Measurements from ENCODE around the gene TARM1. TPM values are rescaled to one million over a fixed set of nuclear protein-coding genes. Genes with fewer than 3 reads are reported as not detected.

The TARM1 gene
- total RNA-seq, 2 donors from 2014 or later: not detected

- no peaks in the 10 kb centered on the region for H3K9me3 ChIP-seq
- no peak for TF ChIP-seq CTCF (IDR thresholded peaks at IDR 0.05)
- H3K4me1 ChIP-seq (ENCODE audit: control insufficient read depth in 1 of 2, low read depth in 2 of 2): no peaks in the 10 kb centered on the region
- H3K27ac ChIP-seq: no peak overlapping the region
- H3K4me3 ChIP-seq: no peak overlapping the region
- H3K27me3 ChIP-seq (replicated peaks; ENCODE audit: insufficient read depth): no peaks in the 10 kb centered on the region
- DNase-seq (ENCODE audit: low spot score) (no peak), ATAC-seq (ENCODE audit: insufficient number of reproducible peaks, low FRiP score, low read depth) (no peak)
- peaks cover 78% of the 10 kb centered on the region for H3K36me3 ChIP-seq
Observed at GRCh38 chr19:54125713-54126112, 44.5 kb upstream of the TARM1 start.

- TF ChIP-seq CTCF (IDR thresholded peaks at IDR 0.05): no peak
- no peak for DNase-seq (ENCODE audit: low spot score)
- Histone ChIP-seq H3K4me1 (ENCODE audit: control insufficient read depth in 1 of 2, low read depth in 2 of 2) (no peaks in the 10 kb centered on the region), H3K27me3 (replicated peaks; ENCODE audit: insufficient read depth) (no peaks in the 10 kb centered on the region), H3K27ac (no peak overlapping the region), H3K36me3 (peaks cover 87% of the 10 kb centered on the region), H3K4me3 (no peak overlapping the region), H3K9me3 (no peaks in the 10 kb centered on the region)
- no peak for ATAC-seq (ENCODE audit: insufficient number of reproducible peaks, low FRiP score, low read depth)
Observed at GRCh38 chr19:54124393-54124792, 43.2 kb upstream of the TARM1 start.

GRCh38 chr19:54123682-54124081, 42.5 kb upstream of the TARM1 start:
- no peaks in the 10 kb centered on the region for H3K9me3 ChIP-seq
- H3K36me3 ChIP-seq: peaks cover 87% of the 10 kb centered on the region
- no peak overlapping the region for H3K4me3 ChIP-seq
- no peak overlapping the region for H3K27ac ChIP-seq
- no peak for TF ChIP-seq CTCF (IDR thresholded peaks at IDR 0.05)
- no peak for ATAC-seq (ENCODE audit: insufficient number of reproducible peaks, low FRiP score, low read depth)
- no peak for DNase-seq (ENCODE audit: low spot score)
- H3K27me3 ChIP-seq (replicated peaks; ENCODE audit: insufficient read depth): no peaks in the 10 kb centered on the region
- H3K4me1 ChIP-seq (ENCODE audit: control insufficient read depth in 1 of 2, low read depth in 2 of 2): no peaks in the 10 kb centered on the region

GRCh38 chr19:54121259-54121658, 40.1 kb upstream of the TARM1 start:
- H3K4me3 ChIP-seq: no peak overlapping the region
- DNase-seq (ENCODE audit: low spot score) (no peak), ATAC-seq (ENCODE audit: insufficient number of reproducible peaks, low FRiP score, low read depth) (no peak)
- H3K9me3 ChIP-seq: no peaks in the 10 kb centered on the region
- peaks cover 69% of the 10 kb centered on the region for H3K36me3 ChIP-seq
- H3K4me1 ChIP-seq (ENCODE audit: control insufficient read depth in 1 of 2, low read depth in 2 of 2): peaks cover 4 to 11% of the 10 kb centered on the region in 2 donors
- no peak for TF ChIP-seq CTCF (IDR thresholded peaks at IDR 0.05)
- no peaks in the 10 kb centered on the region for H3K27me3 ChIP-seq (replicated peaks; ENCODE audit: insufficient read depth)
- no peak overlapping the region for H3K27ac ChIP-seq

- peaks cover 18 to 29% of the 10 kb centered on the region in 2 donors for H3K4me1 ChIP-seq (ENCODE audit: control insufficient read depth in 1 of 2, low read depth in 2 of 2)
- H3K36me3 ChIP-seq: peaks cover 26% of the 10 kb centered on the region
- no peaks in the 10 kb centered on the region for H3K27me3 ChIP-seq (replicated peaks; ENCODE audit: insufficient read depth)
- ATAC-seq (ENCODE audit: insufficient number of reproducible peaks, low FRiP score, low read depth) (peak; percentile 94), DNase-seq (ENCODE audit: low spot score) (peak; percentile 97)
- no peak for TF ChIP-seq CTCF (IDR thresholded peaks at IDR 0.05)
- H3K4me3 ChIP-seq: peak within 1 kb of the TSS; percentile 78
- H3K27ac ChIP-seq: peak within 1 kb of the TSS; percentile 71 to 87
- no peaks in the 10 kb centered on the region for H3K9me3 ChIP-seq
Observed at GRCh38 chr19:54115109-54116063, 34.2 kb upstream of the TARM1 start, which contains the start of the genes PRPF31 and TFPT. Gene PRPF31 (plus strand): TSS chr19:54115754. CDS start chr19:54118279, 2,525 bp downstream. Gene TFPT (minus strand): TSS chr19:54115657. CDS start chr19:54115269, 388 bp downstream.

Data from thoracic aorta (tissue), 2 donors.